ENCODE results near the gene ALPK1. TPM values are rescaled to one million over a fixed set of nuclear protein-coding genes. Genes with fewer than 3 reads are reported as not detected.

The ALPK1 gene
- total RNA-seq, 1 experiment from 2014 or later, result 11.8 TPM

GRCh38 chr4:112448306-112449132 is 151.3 kb downstream of the ALPK1 start:
- peaks cover 7% of the 10 kb centered on the region for H3K9me3 ChIP-seq (ENCODE audit: low read depth, low read length, poor library complexity, severe bottlenecking)
- BruUV-seq (replicated peaks), result no TSS peak
- H3K27me3 ChIP-seq (replicated peaks; ENCODE audit: insufficient read depth, low read depth, low read length, poor library complexity), result no peaks in the 10 kb centered on the region
- no peaks in the 10 kb centered on the region for H3K36me3 ChIP-seq (ENCODE audit: insufficient read depth, low read length, poor library complexity, severe bottlenecking)
- intact Hi-C loops (cut with micrococcal nuclease; ENCODE audit: unreplicated experiment), result no loop called here
- no peaks in the 10 kb centered on the region for H3K4me1 ChIP-seq (ENCODE audit: insufficient read depth, low read length, poor library complexity, severe bottlenecking)
- no peak overlapping the region for H3K27ac ChIP-seq (ENCODE audit: low read depth, low read length, poor library complexity, severe bottlenecking)
- H3K4me3 ChIP-seq (ENCODE audit: low read depth, low read length, poor library complexity, severe bottlenecking), result no peak overlapping the region
- peak; percentile 6 for DNase-seq (ENCODE audit: low spot score)
- no peak for TF ChIP-seq EZH2 (IDR thresholded peaks at IDR 0.05; ENCODE audit: borderline replicate concordance, low read depth, low read length, poor library complexity, severe bottlenecking)
- TF ChIP-seq, protein P1, sequence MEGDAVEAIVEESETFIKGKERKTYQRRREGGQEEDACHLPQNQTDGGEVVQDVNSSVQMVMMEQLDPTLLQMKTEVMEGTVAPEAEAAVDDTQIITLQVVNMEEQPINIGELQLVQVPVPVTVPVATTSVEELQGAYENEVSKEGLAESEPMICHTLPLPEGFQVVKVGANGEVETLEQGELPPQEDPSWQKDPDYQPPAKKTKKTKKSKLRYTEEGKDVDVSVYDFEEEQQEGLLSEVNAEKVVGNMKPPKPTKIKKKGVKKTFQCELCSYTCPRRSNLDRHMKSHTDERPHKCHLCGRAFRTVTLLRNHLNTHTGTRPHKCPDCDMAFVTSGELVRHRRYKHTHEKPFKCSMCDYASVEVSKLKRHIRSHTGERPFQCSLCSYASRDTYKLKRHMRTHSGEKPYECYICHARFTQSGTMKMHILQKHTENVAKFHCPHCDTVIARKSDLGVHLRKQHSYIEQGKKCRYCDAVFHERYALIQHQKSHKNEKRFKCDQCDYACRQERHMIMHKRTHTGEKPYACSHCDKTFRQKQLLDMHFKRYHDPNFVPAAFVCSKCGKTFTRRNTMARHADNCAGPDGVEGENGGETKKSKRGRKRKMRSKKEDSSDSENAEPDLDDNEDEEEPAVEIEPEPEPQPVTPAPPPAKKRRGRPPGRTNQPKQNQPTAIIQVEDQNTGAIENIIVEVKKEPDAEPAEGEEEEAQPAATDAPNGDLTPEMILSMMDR (conservative IDR thresholded peaks at IDR 0.05; ENCODE audit: low read depth, low read length), result no peak
- POLR2A ChIA-PET (ENCODE audit: low non-redundant PET), result interaction anchor here (0.6 kb wide), 1 partner anchor 283 kb away, joined by 14 read pairs; no protein-coding TSS in a partner anchor
- CTCF ChIA-PET, result no interaction called here

- Histone ChIP-seq H3K9me3 (ENCODE audit: low read depth, low read length, poor library complexity, severe bottlenecking) (peaks cover 7% of the 10 kb centered on the region), H3K27me3 (replicated peaks; ENCODE audit: insufficient read depth, low read depth, low read length, poor library complexity) (no peaks in the 10 kb centered on the region), H3K36me3 (ENCODE audit: insufficient read depth, low read length, poor library complexity, severe bottlenecking) (no peaks in the 10 kb centered on the region), H3K27ac (ENCODE audit: low read depth, low read length, poor library complexity, severe bottlenecking) (no peak overlapping the region), H3K4me1 (ENCODE audit: insufficient read depth, low read length, poor library complexity, severe bottlenecking) (no peaks in the 10 kb centered on the region), H3K4me3 (ENCODE audit: low read depth, low read length, poor library complexity, severe bottlenecking) (no peak overlapping the region)
- BruUV-seq (replicated peaks), result no TSS peak
- TF ChIP-seq, protein P1 (conservative IDR thresholded peaks at IDR 0.05; ENCODE audit: low read depth, low read length), result no peak
- TF ChIP-seq EZH2 (IDR thresholded peaks at IDR 0.05; ENCODE audit: borderline replicate concordance, low read depth, low read length, poor library complexity, severe bottlenecking), result no peak
- CTCF ChIA-PET, result no interaction called here
- no peak for DNase-seq (ENCODE audit: low spot score)
- intact Hi-C loops (cut with micrococcal nuclease; ENCODE audit: unreplicated experiment), result no loop called here
- POLR2A ChIA-PET (ENCODE audit: low non-redundant PET), result no interaction called here
Observed at GRCh38 chr4:112449708-112450107, 152.5 kb downstream of the ALPK1 start.

DNA sequence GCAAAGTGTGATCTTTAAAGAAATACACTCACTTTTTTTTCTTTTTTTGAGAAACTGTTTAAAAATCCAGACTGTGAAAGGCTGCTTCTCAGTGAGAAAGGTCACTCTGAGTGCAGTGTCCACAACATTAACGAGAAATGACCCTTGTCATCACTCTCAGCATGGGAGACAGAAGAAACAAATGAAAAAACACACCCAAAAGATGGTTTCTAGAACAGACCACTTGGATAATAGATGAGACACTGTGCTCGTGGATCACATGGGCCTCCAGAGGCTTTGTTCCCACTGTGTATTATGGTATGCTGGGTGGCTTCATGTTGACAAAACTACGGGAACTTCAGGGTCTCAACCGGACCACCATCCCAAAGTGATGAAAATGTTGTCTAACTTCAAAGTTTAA is 153.9 kb downstream of the ALPK1 start:
- H3K4me1 ChIP-seq (ENCODE audit: insufficient read depth, low read length, poor library complexity, severe bottlenecking), result no peaks in the 10 kb centered on the region
- no peak for DNase-seq (ENCODE audit: low spot score)
- no peak overlapping the region for H3K27ac ChIP-seq (ENCODE audit: low read depth, low read length, poor library complexity, severe bottlenecking)
- H3K27me3 ChIP-seq (replicated peaks; ENCODE audit: insufficient read depth, low read depth, low read length, poor library complexity), result no peaks in the 10 kb centered on the region
- H3K9me3 ChIP-seq (ENCODE audit: low read depth, low read length, poor library complexity, severe bottlenecking), result no peaks in the 10 kb centered on the region
- H3K4me3 ChIP-seq (ENCODE audit: low read depth, low read length, poor library complexity, severe bottlenecking), result no peak overlapping the region
- ChIA-PET CTCF (no interaction called here), POLR2A (ENCODE audit: low non-redundant PET) (no interaction called here)
- no peaks in the 10 kb centered on the region for H3K36me3 ChIP-seq (ENCODE audit: insufficient read depth, low read length, poor library complexity, severe bottlenecking)
- TF ChIP-seq EZH2 (IDR thresholded peaks at IDR 0.05; ENCODE audit: borderline replicate concordance, low read depth, low read length, poor library complexity, severe bottlenecking), result no peak
- TF ChIP-seq, protein P1 (conservative IDR thresholded peaks at IDR 0.05; ENCODE audit: low read depth, low read length), result no peak
- BruUV-seq (replicated peaks), result no TSS peak
- intact Hi-C loops (cut with micrococcal nuclease; ENCODE audit: unreplicated experiment), result no loop called here

Data from A673 (cell line).